ENCODE measurements around the gene MITF.

Gene MITF

GRCh38 chr3:69809076-69809835 lies 70.0 kb downstream of the MITF start:
- H3K9me3 Mint-ChIP-seq: no peaks in the 10 kb centered on the region
- no peak overlapping the region for H3K27ac Mint-ChIP-seq
- H3K27me3 Mint-ChIP-seq (ENCODE audit: low read depth): no peaks in the 10 kb centered on the region
- H3K4me3 Mint-ChIP-seq: no peak overlapping the region
- H3K36me3 Mint-ChIP-seq (ENCODE audit: low read depth): no peaks in the 10 kb centered on the region
- no peaks in the 10 kb centered on the region for H3K4me1 Mint-ChIP-seq (ENCODE audit: low read depth)

- Mint-ChIP-seq H3K4me3 (no peak overlapping the region), H3K4me1 (ENCODE audit: low read depth) (no peaks in the 10 kb centered on the region), H3K36me3 (ENCODE audit: low read depth) (no peaks in the 10 kb centered on the region), H3K9me3 (no peaks in the 10 kb centered on the region), H3K27ac (no peak overlapping the region), H3K27me3 (ENCODE audit: low read depth) (no peaks in the 10 kb centered on the region)
Observed at GRCh38 chr3:69811452-69812401, 72.5 kb downstream of the MITF start.

GRCh38 chr3:69815970-69816369 lies 76.7 kb downstream of the MITF start:
- peaks cover 4% of the 10 kb centered on the region for H3K27me3 Mint-ChIP-seq (ENCODE audit: low read depth)
- no peak overlapping the region for H3K4me3 Mint-ChIP-seq
- no peaks in the 10 kb centered on the region for H3K4me1 Mint-ChIP-seq (ENCODE audit: low read depth)
- no peak overlapping the region for H3K27ac Mint-ChIP-seq
- H3K9me3 Mint-ChIP-seq: no peaks in the 10 kb centered on the region
- H3K36me3 Mint-ChIP-seq (ENCODE audit: low read depth): no peaks in the 10 kb centered on the region

GRCh38 chr3:69817988-69818387 lies 78.7 kb downstream of the MITF start:
- Mint-ChIP-seq H3K4me1 (ENCODE audit: low read depth) (no peaks in the 10 kb centered on the region), H3K9me3 (no peaks in the 10 kb centered on the region), H3K4me3 (no peak overlapping the region), H3K27ac (no peak overlapping the region), H3K36me3 (ENCODE audit: low read depth) (no peaks in the 10 kb centered on the region), H3K27me3 (ENCODE audit: low read depth) (peaks cover 4% of the 10 kb centered on the region)

GRCh38 chr3:69819282-69819681 lies 80.0 kb downstream of the MITF start:
- no peaks in the 10 kb centered on the region for H3K4me1 Mint-ChIP-seq (ENCODE audit: low read depth)
- no peak overlapping the region for H3K4me3 Mint-ChIP-seq
- H3K36me3 Mint-ChIP-seq (ENCODE audit: low read depth): no peaks in the 10 kb centered on the region
- H3K9me3 Mint-ChIP-seq: no peaks in the 10 kb centered on the region
- H3K27me3 Mint-ChIP-seq (ENCODE audit: low read depth): peaks cover 4% of the 10 kb centered on the region
- no peak overlapping the region for H3K27ac Mint-ChIP-seq

GRCh38 chr3:69821133-69821532 lies 81.9 kb downstream of the MITF start:
- no peak overlapping the region for H3K4me3 Mint-ChIP-seq
- no peaks in the 10 kb centered on the region for H3K36me3 Mint-ChIP-seq (ENCODE audit: low read depth)
- H3K27me3 Mint-ChIP-seq (ENCODE audit: low read depth): peaks cover 4% of the 10 kb centered on the region
- no peaks in the 10 kb centered on the region for H3K4me1 Mint-ChIP-seq (ENCODE audit: low read depth)
- no peaks in the 10 kb centered on the region for H3K9me3 Mint-ChIP-seq
- no peak overlapping the region for H3K27ac Mint-ChIP-seq

- Mint-ChIP-seq H3K27me3 (ENCODE audit: low read depth) (no peaks in the 10 kb centered on the region), H3K36me3 (ENCODE audit: low read depth) (no peaks in the 10 kb centered on the region), H3K4me3 (no peak overlapping the region), H3K9me3 (no peaks in the 10 kb centered on the region), H3K27ac (no peak overlapping the region), H3K4me1 (ENCODE audit: low read depth) (no peaks in the 10 kb centered on the region)
Observed at GRCh38 chr3:69823743-69824142, 84.5 kb downstream of the MITF start.

- Mint-ChIP-seq H3K9me3 (no peaks in the 10 kb centered on the region), H3K36me3 (ENCODE audit: low read depth) (no peaks in the 10 kb centered on the region), H3K4me1 (ENCODE audit: low read depth) (no peaks in the 10 kb centered on the region), H3K27me3 (ENCODE audit: low read depth) (no peaks in the 10 kb centered on the region), H3K27ac (no peak overlapping the region), H3K4me3 (no peak overlapping the region)
Observed at GRCh38 chr3:69825446-69825845, 86.2 kb downstream of the MITF start.

- no peaks in the 10 kb centered on the region for H3K4me1 Mint-ChIP-seq (ENCODE audit: low read depth)
- H3K4me3 Mint-ChIP-seq: no peak overlapping the region
- no peak overlapping the region for H3K27ac Mint-ChIP-seq
- H3K9me3 Mint-ChIP-seq: no peaks in the 10 kb centered on the region
- H3K36me3 Mint-ChIP-seq (ENCODE audit: low read depth): no peaks in the 10 kb centered on the region
- H3K27me3 Mint-ChIP-seq (ENCODE audit: low read depth): no peaks in the 10 kb centered on the region
Observed at GRCh38 chr3:69827127-69827526, 87.9 kb downstream of the MITF start.

GRCh38 chr3:69828817-69829216 lies 89.6 kb downstream of the MITF start:
- no peaks in the 10 kb centered on the region for H3K27me3 Mint-ChIP-seq (ENCODE audit: low read depth)
- no peaks in the 10 kb centered on the region for H3K36me3 Mint-ChIP-seq (ENCODE audit: low read depth)
- H3K27ac Mint-ChIP-seq: no peak overlapping the region
- peaks cover 4% of the 10 kb centered on the region for H3K9me3 Mint-ChIP-seq
- H3K4me3 Mint-ChIP-seq: no peak overlapping the region
- H3K4me1 Mint-ChIP-seq (ENCODE audit: low read depth): no peaks in the 10 kb centered on the region

GRCh38 chr3:69830147-69830546 lies 90.9 kb downstream of the MITF start:
- no peaks in the 10 kb centered on the region for H3K4me1 Mint-ChIP-seq (ENCODE audit: low read depth)
- H3K27ac Mint-ChIP-seq: no peak overlapping the region
- H3K9me3 Mint-ChIP-seq: peaks cover 9% of the 10 kb centered on the region
- no peaks in the 10 kb centered on the region for H3K36me3 Mint-ChIP-seq (ENCODE audit: low read depth)
- no peaks in the 10 kb centered on the region for H3K27me3 Mint-ChIP-seq (ENCODE audit: low read depth)
- no peak overlapping the region for H3K4me3 Mint-ChIP-seq

GRCh38 chr3:69831737-69832136 lies 92.5 kb downstream of the MITF start:
- Mint-ChIP-seq H3K9me3 (peaks cover 19% of the 10 kb centered on the region), H3K4me1 (ENCODE audit: low read depth) (no peaks in the 10 kb centered on the region), H3K27me3 (ENCODE audit: low read depth) (no peaks in the 10 kb centered on the region), H3K36me3 (ENCODE audit: low read depth) (no peaks in the 10 kb centered on the region), H3K4me3 (no peak overlapping the region), H3K27ac (no peak overlapping the region)

- no peaks in the 10 kb centered on the region for H3K36me3 Mint-ChIP-seq (ENCODE audit: low read depth)
- H3K9me3 Mint-ChIP-seq: peaks cover 19% of the 10 kb centered on the region
- no peak overlapping the region for H3K27ac Mint-ChIP-seq
- no peak overlapping the region for H3K4me3 Mint-ChIP-seq
- H3K27me3 Mint-ChIP-seq (ENCODE audit: low read depth): no peaks in the 10 kb centered on the region
- no peaks in the 10 kb centered on the region for H3K4me1 Mint-ChIP-seq (ENCODE audit: low read depth)
Observed at GRCh38 chr3:69833591-69833990, 94.3 kb downstream of the MITF start.

- no peaks in the 10 kb centered on the region for H3K4me1 Mint-ChIP-seq (ENCODE audit: low read depth)
- no peak overlapping the region for H3K27ac Mint-ChIP-seq
- peaks cover 19% of the 10 kb centered on the region for H3K9me3 Mint-ChIP-seq
- no peaks in the 10 kb centered on the region for H3K27me3 Mint-ChIP-seq (ENCODE audit: low read depth)
- no peaks in the 10 kb centered on the region for H3K36me3 Mint-ChIP-seq (ENCODE audit: low read depth)
- no peak overlapping the region for H3K4me3 Mint-ChIP-seq
Observed at GRCh38 chr3:69838217-69838616, 99.0 kb downstream of the MITF start.
